DMS53 (cell line): ENCODE data around the gene TBC1D25.

ENCODE experiments used
- DNase-seq: peaks from one replicate; lab custom pipeline; 2025; lab: John Stamatoyannopoulos, UW

Gene TBC1D25

GRCh38 chrX:48601741-48602394, 62.4 kb downstream of the TBC1D25 start:
- DNase-seq: no peak

DNA sequence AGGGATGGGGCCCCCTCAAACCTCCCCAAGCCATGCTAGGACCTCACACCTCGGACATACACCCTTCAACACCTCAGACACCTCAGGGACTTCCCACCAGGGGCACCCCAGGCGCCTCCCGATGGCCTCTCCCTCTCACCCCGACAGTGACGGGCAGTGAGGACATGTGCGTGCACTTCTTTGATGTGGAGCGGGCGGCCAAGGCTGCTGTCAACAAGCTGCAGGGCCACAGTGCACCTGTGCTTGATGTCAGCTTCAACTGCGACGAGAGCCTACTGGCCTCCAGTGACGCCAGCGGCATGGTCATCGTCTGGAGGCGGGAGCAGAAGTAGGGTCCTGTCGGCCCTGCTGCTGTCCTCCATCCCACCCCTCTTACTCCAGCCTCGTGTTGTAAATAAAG, 65.2 kb downstream of the TBC1D25 start:
- DNase-seq: no peak

DNA sequence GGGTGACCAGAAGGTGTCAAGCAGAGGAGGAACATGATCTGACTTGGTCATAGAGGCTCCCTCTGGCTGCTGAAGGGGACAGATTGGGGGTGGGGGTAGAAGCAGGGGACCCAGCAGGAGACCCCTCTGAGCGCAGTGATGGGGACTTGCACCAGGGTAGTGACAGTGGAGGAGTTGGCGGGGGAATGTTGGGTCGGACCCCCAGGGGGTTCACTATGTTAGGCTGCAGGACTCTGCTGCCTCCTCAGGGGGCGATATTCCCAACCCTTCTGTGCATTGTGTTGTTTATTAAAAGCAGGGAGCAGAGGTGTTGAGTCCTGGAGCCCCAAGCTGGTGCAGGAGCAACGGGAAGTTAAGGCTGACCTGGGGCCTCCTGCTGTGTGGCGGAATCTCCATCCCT, 66.6 kb downstream of the TBC1D25 start:
- DNase-seq: no peak

GRCh38 chrX:48611703-48612102, 72.2 kb downstream of the TBC1D25 start:
- no peak for DNase-seq
